Heart left ventricle (tissue), 16 donors: ENCODE measurements around the gene XPC. TPM values are rescaled to one million over a fixed set of nuclear protein-coding genes. Genes with fewer than 3 reads are reported as not detected.

ENCODE experiments used
- ATAC-seq, 4 donors: fragments of 200-7000 bp; cut with Tn5 transposase; one replicate each; pipeline ENCODE4 v1.9.1; 2020 to 2022; ENCODE audit warnings: moderate library complexity in 4 of 4, mild to moderate bottlenecking in 3 of 4, moderate number of reproducible peaks in 1 of 4
- DNase-seq, 5 donors: peaks; one replicate each; pipeline ENCODE4 v3.0.0-alpha.2; 2020
- H3K27ac ChIP-seq, 12 donors: fragments of 200-600 bp; sonication (generic) in 4 of 12; one replicate each; pipeline versions ENCODE4 v1.5.0 to v1.8.0; 2016 to 2022; ENCODE audit warnings: mild to moderate bottlenecking in 2 of 12
- H3K27me3 ChIP-seq, 9 donors: fragments of 200-600 bp; sonication (generic) in 2 of 9; one replicate each; pipeline versions ENCODE4 v1.5.1 to v1.8.0; 2016 to 2022; ENCODE audit warnings: mild to moderate bottlenecking in 3 of 9
- H3K36me3 ChIP-seq, 9 donors: fragments of 200-600 bp; sonication (generic) in 2 of 9; one replicate each; pipeline versions ENCODE4 v1.5.0 to v1.8.0; 2018 to 2022; ENCODE audit warnings: mild to moderate bottlenecking in 2 of 9
- H3K4me1 ChIP-seq, 12 donors: fragments of 200-600 bp; sonication (generic) in 4 of 12; one replicate each; pipeline versions ENCODE4 v1.5.0 to v1.8.0; 2016 to 2022; ENCODE audit warnings: mild to moderate bottlenecking in 3 of 12
- H3K4me3 ChIP-seq, 12 donors: fragments of 200-600 bp; sonication (generic) in 4 of 12; one replicate each; pipeline versions ENCODE4 v1.5.0 to v1.8.0; 2017 to 2022; ENCODE audit warnings: mild to moderate bottlenecking in 9 of 12, moderate library complexity in 4 of 12
- H3K9me3 ChIP-seq, 12 donors: fragments of 200-600 bp; sonication (generic) in 4 of 12; one replicate each; pipeline versions ENCODE4 v1.5.0 to v1.8.0; 2016 to 2022; ENCODE audit warnings: mild to moderate bottlenecking in 1 of 12
- CTCF ChIP-seq, 12 donors: fragments of 200-600 bp; sonication (generic) in 4 of 12; IDR thresholded peaks; one replicate each; pipeline versions ENCODE4 v1.5.0 to v1.8.0; 2018 to 2022; ENCODE audit warnings: antibody characterized with exemption in 12 of 12, mild to moderate bottlenecking in 5 of 12
- POLR2A ChIP-seq, 2 donors: fragments of 450-650 bp; IDR thresholded peaks; one replicate each; pipeline ENCODE4 v1.6.1; 2017; ENCODE audit warnings: antibody characterized with exemption in 2 of 2, mild to moderate bottlenecking in 2 of 2, moderate library complexity in 2 of 2
- WGBS, 4 donors: extraction: QIAGEN DNeasy Blood & Tissue Kit in 2 of 4; methylation state at CpG; one replicate each; pipeline versions ENCODE4 v1.1.5 to v1.1.7; 2013 to 2018; 5-methylcytosine and 5-hydroxymethylcytosine counted together
- intact Hi-C, 10 donors: fragments of 100-400 bp; cut with DNase I; formaldehyde crosslinking; loops; one replicate each; pipeline versions ENCODE4 v1.11.1 to v1.14.2; 2022
- polyA plus RNA-seq, 2 donors: library from polyadenylated mRNA; stranded (reverse); fragments of 200-250 nt; gene quantifications; one replicate each; pipeline ENCODE4 v1.2.3, GENCODE V29; 2013
- total RNA-seq, 9 donors: library from RNA; depleted of rRNA in 2 of 9; stranded (reverse); fragments of >200 nt in 2 of 9; fragmentation: NEBNext Ultra II Directional in 3 of 9; extraction: Animal tissue kit (Norgen Biotek cat#: 25700) in 3 of 9; gene quantifications; one replicate each; pipeline versions ENCODE4 v1.1.0 to v1.2.4, GENCODE V29; 2016 to 2023
- donor health status: ischemic (EF 13 %, LVEDD 7.1; RV severe dilation, severe dysfunction).
- donor health status: healthy with polysubstance abuse.
- donor health status: DM: no; HTN: yes; CAD: no.
- donor health status: DM: no; HTN: no; CAD: no.
- donor health status: ischemic (EF 25% LVEDD 6.9; RV normal size, moderate dysfunction).
- donor health status: ischemic (EF 25% LVEDD 5.7; RV mildly dilated, moderate dysfunction).
- donor health status: healthy.
- donor health status: DM: yes; HTN: yes; CAD: no.
- donor health status: ischemic (EF 35%, LVEDD 5.7; RV mildly dilated, moderate dysfunction).
- donor health status: nonischemic (EF 11% LVEDD 7.7; RV severe dilation, severe dysfunction).
- donor health status: DM: yes; HTN: yes; CAD: no.
- donor health status: PGD.
- donor health status: ischemic (EF 29% LVEDD 5.4; RV normal size, mild dysfunction).
- donor health status: nonischemic (EF 23%, LVEDD 6.1; RV moderate dilation, normal function).

The XPC gene
- total and polyA plus RNA-seq, 11 donors, result 6.1 to 20.0 (median 9.5) TPM

- no peak for ATAC-seq
- H3K27ac ChIP-seq, result peak overlapping the region in 4 of 12 donors; percentile 20 to 86 (median 78)
- peaks cover 0 to 73% (median 51%) of the 10 kb centered on the region in 9 donors for H3K36me3 ChIP-seq
Observed at GRCh38 chr3:14146381-14147065, 31.9 kb downstream of the XPC start.

GRCh38 chr3:14145670-14146380 lies 32.6 kb downstream of the XPC start:
- Histone ChIP-seq H3K27ac (peak overlapping the region; percentile 34 to 91 (median 81)), H3K4me3 (no peak overlapping the region), H3K36me3 (peaks cover 0 to 76% (median 52%) of the 10 kb centered on the region in 9 donors), H3K4me1 (peaks cover 0 to 71% (median 36%) of the 10 kb centered on the region in 12 donors), H3K27me3 (no peaks in the 10 kb centered on the region), H3K9me3 (no peaks in the 10 kb centered on the region)
- 92 to 94% (median 93%) methylated on average over 9 to 10 of the region's 10 CpGs for WGBS, 4 donors
- peak in 2 of 5 donors; percentile 10 to 15 for DNase-seq
- TF ChIP-seq POLR2A (IDR thresholded peaks at IDR 0.05) (no peak), CTCF (IDR thresholded peaks at IDR 0.05) (no peak)
- intact Hi-C loops, result loop anchor here in 2 of 10 donors (2.0 to 10.0 kb wide), 3 partner anchors 21 to 491 kb away; partner anchors contain the start of genes CHCHD4 (in 1 of the 2), LSM3 (in 1 of the 2), TMEM43 (in 1 of the 2) and XPC (in 1 of the 2)
- ATAC-seq, result no peak

More at GRCh38 chr3:14146381-14147065, 31.9 kb downstream of the XPC start:
- intact Hi-C loops, result loop anchor here in 1 of 10 donors (10.0 kb wide), 1 partner anchor 492 kb away; no protein-coding TSS in a partner anchor
- no peak for TF ChIP-seq CTCF (IDR thresholded peaks at IDR 0.05)
- no peak for TF ChIP-seq POLR2A (IDR thresholded peaks at IDR 0.05)
- Histone ChIP-seq H3K27me3 (no peaks in the 10 kb centered on the region), H3K9me3 (no peaks in the 10 kb centered on the region), H3K4me1 (peaks cover 0 to 64% (median 34%) of the 10 kb centered on the region in 12 donors), H3K4me3 (no peak overlapping the region)
- 88 to 97% (median 96%) methylated on average over 8 to 10 of the region's 10 CpGs for WGBS, 4 donors
- DNase-seq, result peak in 2 of 5 donors; percentile 5 to 13

GRCh38 chr3:14145236-14145635 lies 33.2 kb downstream of the XPC start:
- Histone ChIP-seq H3K36me3 (peaks cover 0 to 76% (median 51%) of the 10 kb centered on the region in 9 donors), H3K27ac (peak overlapping the region; percentile 34 to 91 (median 81)), H3K4me3 (peak overlapping the region in 5 of 12 donors; percentile 26 to 40 (median 36)), H3K27me3 (no peaks in the 10 kb centered on the region), H3K4me1 (peaks cover 0 to 74% (median 36%) of the 10 kb centered on the region in 12 donors), H3K9me3 (no peaks in the 10 kb centered on the region)
- 86 to 92% (median 89%) methylated on average over 9 of the region's 9 CpGs for WGBS, 4 donors
- DNase-seq (peak in 1 of 5 donors; percentile 15), ATAC-seq (no peak)
- TF ChIP-seq CTCF (IDR thresholded peaks at IDR 0.05), result no peak
- TF ChIP-seq POLR2A (IDR thresholded peaks at IDR 0.05), result no peak
- intact Hi-C loops, result loop anchor here in 2 of 10 donors (2.0 to 10.0 kb wide), 3 partner anchors 20 to 490 kb away; partner anchors contain the start of genes CHCHD4 (in 1 of the 2), LSM3 (in 1 of the 2), TMEM43 (in 1 of the 2) and XPC (in 1 of the 2)
